Upper lobe of left lung (tissue), 4 donors: ENCODE measurements around the gene RND2.

Experiments
- EP300 ChIP-seq, 4 donors: sonication (generic); formaldehyde crosslinking; IDR thresholded peaks; one replicate each; pipeline ENCODE4 v1.5.1; 2017; ENCODE audit warnings: antibody characterized with exemption in 4 of 4, control low read depth in 2 of 4
- POLR2A ChIP-seq, 4 donors: fragments of 450-650 bp; IDR thresholded peaks; one replicate each; pipeline ENCODE4 v1.5.1; 2016 to 2017; ENCODE audit warnings: antibody characterized with exemption in 4 of 4, mild to moderate bottlenecking in 2 of 4
- POLR2AphosphoS5 ChIP-seq, 2 donors: sonication (generic); formaldehyde crosslinking; IDR thresholded peaks; one replicate each; pipeline ENCODE4 v1.5.1; 2017; ENCODE audit warnings: antibody characterized with exemption in 2 of 2
- TF ChIP-seq, protein P1 (sequence below), 6 experiments: fragments of 450-650 bp in 4 of 6; fragments of 200-600 bp in 2 of 6; sonication (generic) in 2 of 6; IDR thresholded peaks; one replicate each; pipeline ENCODE4 v1.5.1; 2016 to 2019; ENCODE audit warnings: antibody characterized with exemption in 6 of 6

GRCh38 chr17:43016216-43016615 lies 8.8 kb upstream of the RND2 start:
- no peak for TF ChIP-seq POLR2A (IDR thresholded peaks at IDR 0.05)
- TF ChIP-seq, protein P1, sequence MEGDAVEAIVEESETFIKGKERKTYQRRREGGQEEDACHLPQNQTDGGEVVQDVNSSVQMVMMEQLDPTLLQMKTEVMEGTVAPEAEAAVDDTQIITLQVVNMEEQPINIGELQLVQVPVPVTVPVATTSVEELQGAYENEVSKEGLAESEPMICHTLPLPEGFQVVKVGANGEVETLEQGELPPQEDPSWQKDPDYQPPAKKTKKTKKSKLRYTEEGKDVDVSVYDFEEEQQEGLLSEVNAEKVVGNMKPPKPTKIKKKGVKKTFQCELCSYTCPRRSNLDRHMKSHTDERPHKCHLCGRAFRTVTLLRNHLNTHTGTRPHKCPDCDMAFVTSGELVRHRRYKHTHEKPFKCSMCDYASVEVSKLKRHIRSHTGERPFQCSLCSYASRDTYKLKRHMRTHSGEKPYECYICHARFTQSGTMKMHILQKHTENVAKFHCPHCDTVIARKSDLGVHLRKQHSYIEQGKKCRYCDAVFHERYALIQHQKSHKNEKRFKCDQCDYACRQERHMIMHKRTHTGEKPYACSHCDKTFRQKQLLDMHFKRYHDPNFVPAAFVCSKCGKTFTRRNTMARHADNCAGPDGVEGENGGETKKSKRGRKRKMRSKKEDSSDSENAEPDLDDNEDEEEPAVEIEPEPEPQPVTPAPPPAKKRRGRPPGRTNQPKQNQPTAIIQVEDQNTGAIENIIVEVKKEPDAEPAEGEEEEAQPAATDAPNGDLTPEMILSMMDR (IDR thresholded peaks at IDR 0.05), result no peak
- TF ChIP-seq POLR2AphosphoS5 (IDR thresholded peaks at IDR 0.05), result no peak
- TF ChIP-seq EP300 (IDR thresholded peaks at IDR 0.05), result no peak
